ENCODE measurements around the gene DDX39B.
"Not testable (repeated sequence)": the region's sequence is repeated elsewhere in the genome, so short reads cannot be mapped to it uniquely, and the experiment has no call there.

The DDX39B gene

DNA sequence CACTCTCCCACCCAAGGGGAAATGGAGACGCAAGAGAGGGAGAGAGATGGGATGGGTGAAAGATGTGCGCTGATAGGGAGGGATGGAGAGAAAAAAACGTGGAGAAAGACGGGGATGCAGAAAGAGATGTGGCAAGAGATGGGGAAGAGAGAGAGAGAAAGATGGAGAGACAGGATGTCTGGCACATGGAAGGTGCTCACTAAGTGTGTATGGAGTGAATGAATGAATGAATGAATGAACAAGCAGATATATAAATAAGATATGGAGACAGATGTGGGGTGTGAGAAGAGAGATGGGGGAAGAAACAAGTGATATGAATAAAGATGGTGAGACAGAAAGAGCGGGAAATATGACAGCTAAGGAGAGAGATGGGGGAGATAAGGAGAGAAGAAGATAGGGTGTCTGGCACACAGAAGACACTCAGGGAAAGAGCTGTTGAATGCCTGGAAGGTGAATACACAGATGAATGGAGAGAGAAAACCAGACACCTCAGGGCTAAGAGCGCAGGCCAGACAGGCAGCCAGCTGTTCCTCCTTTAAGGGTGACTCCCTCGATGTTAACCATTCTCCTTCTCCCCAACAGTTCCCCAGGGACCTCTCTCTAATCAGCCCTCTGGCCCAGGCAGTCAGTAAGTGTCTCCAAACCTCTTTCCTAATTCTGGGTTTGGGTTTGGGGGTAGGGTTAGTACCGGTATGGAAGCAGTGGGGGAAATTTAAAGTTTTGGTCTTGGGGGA is 34.3 kb upstream of the DDX39B start:
- no peak for DNase-seq
- ATAC-seq = no peak

DNA sequence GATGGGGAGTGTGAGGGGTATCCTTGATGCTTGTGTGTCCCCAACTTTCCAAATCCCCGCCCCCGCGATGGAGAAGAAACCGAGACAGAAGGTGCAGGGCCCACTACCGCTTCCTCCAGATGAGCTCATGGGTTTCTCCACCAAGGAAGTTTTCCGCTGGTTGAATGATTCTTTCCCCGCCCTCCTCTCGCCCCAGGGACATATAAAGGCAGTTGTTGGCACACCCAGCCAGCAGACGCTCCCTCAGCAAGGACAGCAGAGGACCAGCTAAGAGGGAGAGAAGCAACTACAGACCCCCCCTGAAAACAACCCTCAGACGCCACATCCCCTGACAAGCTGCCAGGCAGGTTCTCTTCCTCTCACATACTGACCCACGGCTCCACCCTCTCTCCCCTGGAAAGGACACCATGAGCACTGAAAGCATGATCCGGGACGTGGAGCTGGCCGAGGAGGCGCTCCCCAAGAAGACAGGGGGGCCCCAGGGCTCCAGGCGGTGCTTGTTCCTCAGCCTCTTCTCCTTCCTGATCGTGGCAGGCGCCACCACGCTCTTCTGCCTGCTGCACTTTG is 33.6 kb upstream of the DDX39B start, which contains the start of gene TNF:
Gene TNF (plus strand): TSS at position 231 of the 567 bp plus-strand sequence. CDS start 177 bp downstream, at position 408.
- DNase-seq = peak; percentile 85
- ATAC-seq = peak; percentile 11

DNA sequence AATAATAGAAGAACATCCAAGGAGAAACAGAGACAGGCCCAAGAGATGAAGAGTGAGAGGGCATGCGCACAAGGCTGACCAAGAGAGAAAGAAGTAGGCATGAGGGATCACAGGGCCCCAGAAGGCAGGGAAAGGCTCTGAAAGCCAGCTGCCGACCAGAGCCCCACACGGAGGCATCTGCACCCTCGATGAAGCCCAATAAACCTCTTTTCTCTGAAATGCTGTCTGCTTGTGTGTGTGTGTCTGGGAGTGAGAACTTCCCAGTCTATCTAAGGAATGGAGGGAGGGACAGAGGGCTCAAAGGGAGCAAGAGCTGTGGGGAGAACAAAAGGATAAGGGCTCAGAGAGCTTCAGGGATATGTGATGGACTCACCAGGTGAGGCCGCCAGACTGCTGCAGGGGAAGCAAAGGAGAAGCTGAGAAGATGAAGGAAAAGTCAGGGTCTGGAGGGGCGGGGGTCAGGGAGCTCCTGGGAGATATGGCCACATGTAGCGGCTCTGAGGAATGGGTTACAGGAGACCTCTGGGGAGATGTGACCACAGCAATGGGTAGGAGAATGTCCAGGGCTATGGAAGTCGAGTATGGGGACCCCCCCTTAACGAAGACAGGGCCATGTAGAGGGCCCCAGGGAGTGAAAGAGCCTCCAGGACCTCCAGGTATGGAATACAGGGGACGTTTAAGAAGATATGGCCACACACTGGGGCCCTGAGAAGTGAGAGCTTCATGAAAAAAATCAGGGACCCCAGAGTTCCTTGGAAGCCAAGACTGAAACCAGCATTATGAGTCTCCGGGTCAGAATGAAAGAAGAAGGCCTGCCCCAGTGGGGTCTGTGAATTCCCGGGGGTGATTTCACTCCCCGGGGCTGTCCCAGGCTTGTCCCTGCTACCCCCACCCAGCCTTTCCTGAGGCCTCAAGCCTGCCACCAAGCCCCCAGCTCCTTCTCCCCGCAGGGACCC is 32.6 kb upstream of the DDX39B start:
- peak; percentile 3 for ATAC-seq
- DNase-seq = peak; percentile 64

DNA sequence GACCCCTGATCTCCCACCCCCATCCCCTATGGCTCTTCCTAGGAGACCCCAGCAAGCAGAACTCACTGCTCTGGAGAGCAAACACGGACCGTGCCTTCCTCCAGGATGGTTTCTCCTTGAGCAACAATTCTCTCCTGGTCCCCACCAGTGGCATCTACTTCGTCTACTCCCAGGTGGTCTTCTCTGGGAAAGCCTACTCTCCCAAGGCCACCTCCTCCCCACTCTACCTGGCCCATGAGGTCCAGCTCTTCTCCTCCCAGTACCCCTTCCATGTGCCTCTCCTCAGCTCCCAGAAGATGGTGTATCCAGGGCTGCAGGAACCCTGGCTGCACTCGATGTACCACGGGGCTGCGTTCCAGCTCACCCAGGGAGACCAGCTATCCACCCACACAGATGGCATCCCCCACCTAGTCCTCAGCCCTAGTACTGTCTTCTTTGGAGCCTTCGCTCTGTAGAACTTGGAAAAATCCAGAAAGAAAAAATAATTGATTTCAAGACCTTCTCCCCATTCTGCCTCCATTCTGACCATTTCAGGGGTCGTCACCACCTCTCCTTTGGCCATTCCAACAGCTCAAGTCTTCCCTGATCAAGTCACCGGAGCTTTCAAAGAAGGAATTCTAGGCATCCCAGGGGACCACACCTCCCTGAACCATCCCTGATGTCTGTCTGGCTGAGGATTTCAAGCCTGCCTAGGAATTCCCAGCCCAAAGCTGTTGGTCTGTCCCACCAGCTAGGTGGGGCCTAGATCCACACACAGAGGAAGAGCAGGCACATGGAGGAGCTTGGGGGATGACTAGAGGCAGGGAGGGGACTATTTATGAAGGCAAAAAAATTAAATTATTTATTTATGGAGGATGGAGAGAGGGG is 31.7 kb upstream of the DDX39B start:
- ATAC-seq (no peak), DNase-seq (no peak)

DNA sequence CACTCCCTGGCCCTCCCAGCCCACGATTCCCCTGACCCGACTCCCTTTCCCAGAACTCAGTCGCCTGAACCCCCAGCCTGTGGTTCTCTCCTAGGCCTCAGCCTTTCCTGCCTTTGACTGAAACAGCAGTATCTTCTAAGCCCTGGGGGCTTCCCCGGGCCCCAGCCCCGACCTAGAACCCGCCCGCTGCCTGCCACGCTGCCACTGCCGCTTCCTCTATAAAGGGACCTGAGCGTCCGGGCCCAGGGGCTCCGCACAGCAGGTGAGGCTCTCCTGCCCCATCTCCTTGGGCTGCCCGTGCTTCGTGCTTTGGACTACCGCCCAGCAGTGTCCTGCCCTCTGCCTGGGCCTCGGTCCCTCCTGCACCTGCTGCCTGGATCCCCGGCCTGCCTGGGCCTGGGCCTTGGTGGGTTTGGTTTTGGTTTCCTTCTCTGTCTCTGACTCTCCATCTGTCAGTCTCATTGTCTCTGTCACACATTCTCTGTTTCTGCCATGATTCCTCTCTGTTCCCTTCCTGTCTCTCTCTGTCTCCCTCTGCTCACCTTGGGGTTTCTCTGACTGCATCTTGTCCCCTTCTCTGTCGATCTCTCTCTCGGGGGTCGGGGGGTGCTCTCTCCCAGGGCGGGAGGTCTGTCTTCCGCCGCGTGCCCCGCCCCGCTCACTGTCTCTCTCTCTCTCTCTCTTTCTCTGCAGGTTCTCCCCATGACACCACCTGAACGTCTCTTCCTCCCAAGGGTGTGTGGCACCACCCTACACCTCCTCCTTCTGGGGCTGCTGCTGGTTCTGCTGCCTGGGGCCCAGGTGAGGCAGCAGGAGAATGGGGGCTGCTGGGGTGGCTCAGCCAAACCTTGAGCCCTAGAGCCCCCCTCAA is 30.5 kb upstream of the DDX39B start, which contains the start of gene LTA:
Gene LTA (plus strand): TSS at position 249 of the 871 bp plus-strand sequence. CDS start 454 bp downstream, at position 703.
- DNase-seq (peak; percentile 85), ATAC-seq (peak; percentile 56)

DNA sequence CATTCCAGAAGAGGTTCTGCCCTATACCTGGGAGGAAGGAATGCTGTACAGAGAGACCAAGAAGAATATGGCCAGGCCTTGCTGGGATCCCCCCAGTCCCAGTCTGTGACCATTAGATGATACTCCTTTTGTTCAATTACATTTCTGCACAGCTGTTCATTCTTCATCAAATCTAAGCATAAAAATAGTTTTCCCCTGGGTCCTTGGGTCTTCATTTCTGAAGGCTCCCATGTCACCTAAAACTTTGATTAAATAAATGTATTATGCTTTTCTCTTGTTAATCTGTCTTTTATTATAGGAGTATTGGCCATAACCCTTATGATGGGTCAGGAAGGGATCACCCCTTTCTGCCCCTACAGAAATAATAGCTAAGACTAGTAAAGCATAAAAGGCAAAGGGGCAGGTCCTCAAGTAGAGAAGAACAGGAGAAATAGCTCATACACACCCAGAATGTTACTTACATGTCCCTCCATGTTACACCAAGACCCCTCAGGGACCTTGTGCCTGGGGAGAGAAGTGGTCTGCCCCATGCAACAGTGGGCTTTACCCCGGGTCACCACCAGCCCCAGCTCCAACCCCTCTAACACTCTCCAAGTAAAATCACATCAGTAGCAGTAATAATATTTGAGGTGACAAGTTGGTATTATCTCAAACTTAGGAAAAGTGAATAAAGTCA is 28.2 kb upstream of the DDX39B start:
- ATAC-seq (no peak), DNase-seq (no peak)

DNA sequence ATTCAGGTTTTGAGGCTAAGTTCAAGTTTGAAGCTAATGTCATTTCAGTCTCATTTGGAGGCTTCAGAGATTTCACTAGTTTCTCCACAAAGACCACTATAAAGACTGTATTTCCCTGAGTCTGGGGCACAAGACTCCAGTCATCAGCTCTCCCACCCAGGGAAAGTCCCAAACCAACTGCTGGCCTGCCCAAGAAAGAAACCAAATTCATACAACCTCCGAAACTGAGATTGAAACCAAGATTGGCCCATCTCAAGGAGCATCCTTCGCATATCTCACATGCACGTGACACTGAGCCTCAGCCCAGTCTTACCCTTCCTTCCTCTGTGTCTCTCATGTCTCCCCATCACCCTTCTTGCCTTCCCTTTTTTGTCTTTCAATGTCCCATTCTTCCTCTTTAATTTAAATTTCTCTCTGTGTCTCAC is 26.7 kb upstream of the DDX39B start:
- DNase-seq = peak; percentile 71

DNA sequence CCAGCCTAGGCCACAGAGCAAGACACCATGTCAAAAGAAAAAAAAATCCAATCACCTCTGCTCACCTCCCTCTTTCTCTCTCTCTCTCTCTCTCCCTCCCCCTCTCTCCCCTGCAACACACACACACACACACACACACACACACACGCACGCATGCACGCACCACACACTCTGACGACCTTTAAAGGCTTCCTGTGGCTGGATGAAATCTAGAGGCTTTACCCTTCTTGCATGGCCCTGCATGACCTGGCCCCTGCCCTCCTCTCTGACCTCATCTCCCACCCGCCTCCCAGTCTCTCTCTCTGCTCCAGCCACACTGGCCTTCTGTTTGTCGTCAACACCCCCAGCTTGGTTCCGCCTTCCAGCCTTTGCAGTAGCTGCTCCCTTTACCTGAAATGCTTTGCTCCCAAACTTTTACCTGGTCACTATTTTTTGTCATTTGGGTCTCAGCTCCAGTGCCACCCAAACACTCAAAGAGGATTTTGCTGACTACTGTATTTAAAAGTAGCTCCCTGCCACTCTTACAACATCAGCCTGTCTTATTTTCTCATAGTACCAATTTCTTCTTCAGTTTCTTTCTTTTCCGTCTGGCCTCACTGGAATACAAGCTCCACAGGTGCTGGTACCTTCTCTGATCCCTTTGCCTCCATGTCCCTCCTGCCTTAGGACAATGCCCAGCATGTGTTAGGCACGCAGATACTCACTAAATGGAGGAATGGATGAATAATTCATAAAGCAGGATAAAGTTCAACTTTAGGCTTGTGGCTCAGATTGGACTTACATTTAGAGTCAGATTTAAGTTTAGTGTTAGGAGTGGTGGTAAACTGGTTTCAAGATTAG is 25.9 kb upstream of the DDX39B start:
- ATAC-seq (peak; percentile 5), DNase-seq (no peak)

More for the DNA sequence above, 26.7 kb upstream of the DDX39B start:
- peak; percentile 72 for ATAC-seq

DNA sequence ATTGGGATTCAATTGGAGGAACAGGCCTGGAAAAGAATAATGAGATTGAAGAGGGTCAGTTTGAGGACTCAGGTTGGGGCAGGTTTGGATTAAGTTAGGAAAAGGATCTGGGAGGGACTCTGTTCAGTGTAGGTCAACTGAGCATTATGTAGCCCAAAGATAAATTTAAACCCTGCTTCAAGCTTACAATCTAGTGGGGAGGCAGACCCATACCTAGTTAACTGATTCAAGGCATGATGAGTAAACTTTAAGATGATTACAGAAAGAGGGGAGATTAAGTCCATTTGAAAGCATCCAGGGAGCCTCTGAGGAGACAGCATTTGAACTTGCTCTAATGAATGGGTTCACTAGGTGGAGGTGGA is 18.9 kb upstream of the DDX39B start:
- no peak for ATAC-seq
- DNase-seq = no peak

DNA sequence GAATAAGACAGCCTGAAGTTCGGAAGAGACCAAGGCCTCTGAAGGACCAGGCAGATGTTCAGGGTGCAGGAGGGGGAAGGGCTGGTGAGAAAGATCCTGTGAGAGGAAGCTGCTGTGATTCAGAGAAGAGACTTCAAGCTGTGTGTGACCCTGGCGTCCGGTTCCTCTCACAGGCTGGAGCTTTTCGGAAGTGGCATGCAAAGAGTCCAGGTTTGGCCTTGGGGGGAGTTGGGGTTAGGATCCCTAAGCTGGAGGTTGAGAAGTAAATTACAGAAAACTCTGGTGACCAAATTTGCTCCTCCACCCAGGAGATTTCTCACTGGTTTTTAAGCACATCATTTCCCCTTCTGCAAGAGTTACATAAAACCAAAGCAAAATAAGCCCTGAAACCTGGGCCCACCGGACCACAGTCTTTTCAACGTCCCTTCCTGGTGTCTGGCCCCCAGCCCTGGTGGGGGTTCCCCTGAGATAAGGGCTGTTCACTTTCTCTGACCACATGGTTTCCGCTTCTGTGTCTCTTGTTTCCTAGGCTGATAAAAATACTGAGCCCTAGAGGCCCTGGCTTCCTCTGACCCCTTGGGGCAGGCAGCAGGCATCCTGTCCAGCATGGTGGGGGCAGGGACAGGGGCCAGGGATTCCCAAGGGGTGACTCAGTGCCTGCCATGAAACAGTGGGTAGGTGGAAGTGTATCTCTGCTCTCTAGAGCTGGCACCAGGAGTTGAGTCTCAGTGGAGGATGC is 18.3 kb upstream of the DDX39B start:
- DNase-seq = peak; percentile 69

DNA sequence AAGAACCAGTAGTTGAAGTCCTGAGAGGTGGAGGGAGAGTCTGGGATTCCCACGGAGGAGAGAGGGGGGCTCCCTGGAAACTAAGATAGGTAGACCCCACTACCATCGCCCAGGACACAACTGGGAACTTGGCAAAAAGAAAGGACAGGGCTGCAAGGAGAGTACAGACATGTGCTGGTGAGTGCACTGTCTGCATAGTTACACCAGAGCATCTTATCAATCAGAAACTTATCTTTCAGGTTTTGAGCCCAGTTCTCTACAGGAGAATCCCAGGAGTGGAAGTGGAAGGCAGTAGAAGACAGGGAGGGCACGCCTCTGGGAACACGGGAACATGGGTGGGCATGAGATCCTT is 17.8 kb upstream of the DDX39B start:
- DNase-seq = no peak
- no peak for ATAC-seq

More for the DNA sequence above, 18.3 kb upstream of the DDX39B start:
- ATAC-seq = peak; percentile 50

DNA sequence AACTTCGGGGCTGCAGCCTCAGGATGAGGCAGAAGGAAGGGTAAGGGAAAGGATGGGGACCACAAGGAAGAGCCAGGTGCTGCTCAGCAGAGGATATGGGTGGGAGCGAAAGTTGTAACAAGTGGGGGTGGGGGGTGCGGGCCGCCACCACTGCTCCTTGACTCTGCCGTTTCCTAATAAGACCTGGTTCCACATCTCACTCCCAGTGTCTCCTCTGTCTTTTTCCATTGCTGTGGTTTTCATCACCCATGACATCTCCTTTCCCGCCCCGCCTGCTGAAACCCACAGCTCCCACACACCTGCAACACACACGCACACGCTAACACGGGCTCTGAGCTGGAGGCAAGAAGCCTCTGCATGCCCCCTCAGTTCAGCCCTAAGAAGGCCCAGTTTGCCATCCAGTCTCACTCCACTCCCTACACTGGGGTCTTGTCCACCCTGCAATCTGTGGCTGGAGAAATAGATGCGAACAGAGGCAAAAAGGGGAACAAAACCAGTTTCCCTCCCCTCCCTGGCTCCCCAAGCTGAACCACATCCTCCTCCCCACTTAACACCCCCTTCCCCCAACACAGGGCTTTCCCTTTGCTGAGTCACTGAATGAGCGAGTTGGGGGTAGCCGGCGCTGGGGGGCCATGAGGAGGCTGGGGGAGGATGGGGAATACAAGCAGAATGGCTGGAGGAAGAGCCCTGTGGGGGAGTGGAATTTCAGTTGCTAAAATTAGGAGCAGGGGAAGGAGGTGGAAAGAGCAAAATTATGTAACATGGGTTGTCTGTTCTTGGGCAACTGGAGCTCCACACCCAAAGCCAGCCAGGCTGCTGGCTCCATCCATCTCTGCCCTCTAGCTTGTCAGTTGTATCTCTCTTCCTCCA is 17.1 kb upstream of the DDX39B start:
- ATAC-seq = peak; percentile 57
- peak; percentile 75 for DNase-seq

DNA sequence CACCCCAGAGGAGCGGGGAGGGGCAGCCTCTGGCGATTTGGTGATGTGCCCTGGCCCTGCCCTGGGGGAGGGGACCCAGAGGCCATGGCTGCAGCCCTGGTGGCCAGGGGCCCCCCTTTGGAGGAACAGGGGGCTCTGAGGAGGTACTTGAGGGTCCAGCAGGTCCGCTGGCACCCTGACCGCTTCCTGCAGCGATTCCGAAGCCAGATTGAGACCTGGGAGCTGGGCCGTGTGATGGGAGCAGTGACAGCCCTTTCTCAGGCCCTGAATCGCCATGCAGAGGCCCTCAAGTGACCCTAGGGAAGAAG is 16.5 kb upstream of the DDX39B start:
- ATAC-seq (no peak), DNase-seq (no peak)

DNA sequence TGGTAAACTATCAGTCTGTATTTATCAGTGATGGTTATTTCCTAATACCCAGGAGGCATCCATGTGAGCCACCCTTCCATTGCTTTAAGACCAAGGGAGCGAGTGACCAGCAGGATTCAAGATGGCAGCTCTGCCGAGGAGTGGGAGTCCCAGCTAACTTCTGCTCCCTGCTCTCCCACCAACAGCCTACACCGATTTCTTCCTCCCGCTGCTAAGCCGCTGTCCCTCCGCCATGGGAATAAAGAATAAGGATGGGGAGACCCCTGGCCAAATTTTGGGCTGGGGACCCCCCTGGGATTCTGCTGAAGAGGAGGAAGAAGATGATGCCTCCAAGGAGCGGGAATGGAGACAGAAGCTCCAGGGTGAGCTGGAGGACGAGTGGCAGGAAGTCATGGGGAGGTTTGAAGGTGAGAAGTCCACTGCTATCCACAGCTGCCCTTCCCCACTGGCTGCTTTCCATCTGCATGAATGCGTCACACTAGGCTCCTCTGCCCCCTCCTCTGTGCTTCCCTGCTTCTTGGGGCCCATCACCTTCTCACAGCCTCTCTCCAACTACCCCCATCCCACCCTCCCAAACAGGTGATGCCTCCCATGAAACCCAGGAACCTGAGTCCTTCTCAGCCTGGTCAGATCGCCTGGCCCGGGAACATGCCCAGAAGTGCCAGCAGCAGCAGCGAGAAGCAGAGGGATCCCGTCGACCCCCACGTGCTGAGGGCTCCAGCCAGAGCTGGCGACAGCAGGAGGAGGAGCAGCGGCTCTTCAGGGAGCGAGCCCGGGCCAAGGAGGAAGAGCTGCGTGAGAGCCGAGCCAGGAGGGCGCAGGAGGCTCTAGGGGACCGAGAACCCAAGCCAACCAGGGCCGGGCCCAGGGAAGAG is 15.9 kb upstream of the DDX39B start:
- no peak for ATAC-seq

DNA sequence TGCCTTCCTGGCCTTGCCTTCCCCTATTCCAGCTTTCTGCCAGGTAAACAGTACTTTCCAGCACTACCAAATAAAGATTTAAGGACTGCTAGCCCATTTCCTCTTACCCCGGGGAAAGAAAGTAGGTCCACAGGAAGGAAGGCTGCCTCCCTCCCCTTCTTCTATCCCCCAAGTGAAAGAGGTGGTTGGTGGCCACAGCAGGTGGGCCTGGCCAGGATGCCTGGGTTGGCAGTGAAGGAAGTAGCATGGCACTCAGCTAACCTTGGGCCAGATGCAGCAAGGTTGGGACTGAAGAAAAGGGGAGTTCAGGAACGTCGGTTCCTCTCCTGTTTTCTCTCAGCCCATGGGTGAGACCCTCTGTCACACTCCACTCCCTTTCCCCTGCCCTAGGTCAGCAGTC is 14.5 kb upstream of the DDX39B start:
- DNase-seq (no peak), ATAC-seq (no peak)

More for the DNA sequence above, 15.9 kb upstream of the DDX39B start:
- no peak for DNase-seq

DNA sequence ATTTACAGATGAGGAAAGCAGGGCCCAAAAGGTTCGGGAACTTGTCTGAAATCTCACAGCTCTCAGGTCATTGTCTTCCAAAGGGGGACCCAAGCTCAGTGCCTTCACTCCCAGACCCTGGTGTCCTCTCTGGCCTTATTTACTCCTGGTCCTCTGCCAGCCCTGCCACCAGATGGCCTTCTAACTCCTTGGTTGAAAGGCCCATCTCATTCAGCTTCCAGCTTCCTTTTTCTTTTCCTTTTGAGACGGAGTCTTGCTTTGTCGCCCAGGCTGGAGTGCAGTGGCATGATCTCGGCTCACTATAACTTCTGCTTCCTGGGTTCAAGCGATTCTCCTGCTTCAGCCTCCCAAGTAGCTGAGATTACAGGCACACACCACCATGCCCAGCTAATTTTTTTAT is 9.6 kb upstream of the DDX39B start:
- not testable (repeated sequence) for ATAC-seq
- DNase-seq = peak; percentile 69

DNA sequence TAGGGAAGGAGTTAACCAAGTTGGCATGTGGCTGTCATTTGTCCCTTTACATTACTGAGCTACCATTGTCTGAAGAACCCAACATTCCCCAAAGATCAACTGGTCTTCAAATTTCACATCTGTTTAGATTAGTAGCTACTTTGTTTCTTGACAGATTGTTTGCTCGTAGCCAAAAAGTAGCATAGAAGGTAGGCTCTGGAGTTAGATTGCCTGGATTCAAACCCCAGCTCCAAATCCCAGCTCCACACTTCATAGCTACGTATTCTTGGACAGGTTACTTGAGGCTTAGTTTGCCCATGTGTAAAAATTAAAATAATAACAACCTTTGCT is 6.7 kb upstream of the DDX39B start:
- DNase-seq (no peak), ATAC-seq (no peak)
